ENCODE data around the gene FOXK1. TPM values are rescaled to one million over a fixed set of nuclear protein-coding genes. Genes with fewer than 3 reads are reported as not detected.

Gene FOXK1
- total and polyA plus RNA-seq, 2 experiments from 2014 or later: 2.3 to 12.7 TPM

GRCh38 chr7:4790078-4790465, 108.0 kb downstream of the FOXK1 start (continued):
- TF ChIP-seq ZNF462 (CRISPR knock-in tag; IDR thresholded peaks at IDR 0.05) (no peak), CREB1 (CRISPR knock-in tag; IDR thresholded peaks at IDR 0.05; ENCODE audit: low read depth) (no peak), EZH2phosphoT487 (IDR thresholded peaks at IDR 0.05; ENCODE audit: unreplicated experiment) (no peak), ZNF331 (CRISPR knock-in tag; IDR thresholded peaks at IDR 0.05; ENCODE audit: low read depth) (no peak)

- Histone ChIP-seq H3K4me1 (ENCODE audit: insufficient read depth) (peaks cover 6% of the 10 kb centered on the region), H3K27me3 (ENCODE audit: insufficient read depth) (no peaks in the 10 kb centered on the region), H4K20me1 (replicated peaks; ENCODE audit: insufficient read depth) (no peaks in the 10 kb centered on the region), H3K4me3 (no peak overlapping the region), H3K4me2 (no peak overlapping the region), H3F3A (replicated peaks; ENCODE audit: low read depth) (no peaks in the 10 kb centered on the region), H3K9me2 (ENCODE audit: insufficient read depth) (no peaks in the 10 kb centered on the region), H3K79me2 (replicated peaks; ENCODE audit: insufficient read depth) (no peaks in the 10 kb centered on the region), H3K27ac (ENCODE audit: low read depth) (no peak overlapping the region), H2AFZ (no peak overlapping the region), H3K36me3 (ENCODE audit: insufficient read depth) (no peaks in the 10 kb centered on the region; the same call in 1 of the 2 replicates)
- no peak overlapping the region for H3K4me3 Mint-ChIP-seq
- H3K36me3 Mint-ChIP-seq (ENCODE audit: low read depth): peaks cover 14% of the 10 kb centered on the region
- H3K4me1 Mint-ChIP-seq: peaks cover 13% of the 10 kb centered on the region
- DNase-seq (ENCODE audit: low spot score) (no peak), ATAC-seq (no peak)
- no peaks in the 10 kb centered on the region for H3K9me3 Mint-ChIP-seq
- no peak overlapping the region for H3K27ac Mint-ChIP-seq
- H3K27me3 Mint-ChIP-seq (ENCODE audit: insufficient read depth, low read depth, poor library complexity): peaks cover 11% of the 10 kb centered on the region
- no peak for TF ChIP-seq NANOG (IDR thresholded peaks at IDR 0.05; ENCODE audit: borderline replicate concordance)
- no peak for TF ChIP-seq EZH2phosphoT487 (IDR thresholded peaks at IDR 0.05; ENCODE audit: unreplicated experiment)
- no peak for TF ChIP-seq EZH2 (IDR thresholded peaks at IDR 0.05; ENCODE audit: low read depth, unreplicated experiment)
- TF ChIP-seq POLR2AphosphoS5 (IDR thresholded peaks at IDR 0.05; ENCODE audit: low read depth): no peak
- no peak for TF ChIP-seq ZNF331 (CRISPR knock-in tag; IDR thresholded peaks at IDR 0.05; ENCODE audit: low read depth)
- TF ChIP-seq, protein P1, sequence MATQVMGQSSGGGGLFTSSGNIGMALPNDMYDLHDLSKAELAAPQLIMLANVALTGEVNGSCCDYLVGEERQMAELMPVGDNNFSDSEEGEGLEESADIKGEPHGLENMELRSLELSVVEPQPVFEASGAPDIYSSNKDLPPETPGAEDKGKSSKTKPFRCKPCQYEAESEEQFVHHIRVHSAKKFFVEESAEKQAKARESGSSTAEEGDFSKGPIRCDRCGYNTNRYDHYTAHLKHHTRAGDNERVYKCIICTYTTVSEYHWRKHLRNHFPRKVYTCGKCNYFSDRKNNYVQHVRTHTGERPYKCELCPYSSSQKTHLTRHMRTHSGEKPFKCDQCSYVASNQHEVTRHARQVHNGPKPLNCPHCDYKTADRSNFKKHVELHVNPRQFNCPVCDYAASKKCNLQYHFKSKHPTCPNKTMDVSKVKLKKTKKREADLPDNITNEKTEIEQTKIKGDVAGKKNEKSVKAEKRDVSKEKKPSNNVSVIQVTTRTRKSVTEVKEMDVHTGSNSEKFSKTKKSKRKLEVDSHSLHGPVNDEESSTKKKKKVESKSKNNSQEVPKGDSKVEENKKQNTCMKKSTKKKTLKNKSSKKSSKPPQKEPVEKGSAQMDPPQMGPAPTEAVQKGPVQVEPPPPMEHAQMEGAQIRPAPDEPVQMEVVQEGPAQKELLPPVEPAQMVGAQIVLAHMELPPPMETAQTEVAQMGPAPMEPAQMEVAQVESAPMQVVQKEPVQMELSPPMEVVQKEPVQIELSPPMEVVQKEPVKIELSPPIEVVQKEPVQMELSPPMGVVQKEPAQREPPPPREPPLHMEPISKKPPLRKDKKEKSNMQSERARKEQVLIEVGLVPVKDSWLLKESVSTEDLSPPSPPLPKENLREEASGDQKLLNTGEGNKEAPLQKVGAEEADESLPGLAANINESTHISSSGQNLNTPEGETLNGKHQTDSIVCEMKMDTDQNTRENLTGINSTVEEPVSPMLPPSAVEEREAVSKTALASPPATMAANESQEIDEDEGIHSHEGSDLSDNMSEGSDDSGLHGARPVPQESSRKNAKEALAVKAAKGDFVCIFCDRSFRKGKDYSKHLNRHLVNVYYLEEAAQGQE (IDR thresholded peaks at IDR 0.05; ENCODE audit: unreplicated experiment): no peak
- TF ChIP-seq STAT1 (IDR thresholded peaks at IDR 0.05; ENCODE audit: unreplicated experiment): no peak
- TF ChIP-seq, protein P2, sequence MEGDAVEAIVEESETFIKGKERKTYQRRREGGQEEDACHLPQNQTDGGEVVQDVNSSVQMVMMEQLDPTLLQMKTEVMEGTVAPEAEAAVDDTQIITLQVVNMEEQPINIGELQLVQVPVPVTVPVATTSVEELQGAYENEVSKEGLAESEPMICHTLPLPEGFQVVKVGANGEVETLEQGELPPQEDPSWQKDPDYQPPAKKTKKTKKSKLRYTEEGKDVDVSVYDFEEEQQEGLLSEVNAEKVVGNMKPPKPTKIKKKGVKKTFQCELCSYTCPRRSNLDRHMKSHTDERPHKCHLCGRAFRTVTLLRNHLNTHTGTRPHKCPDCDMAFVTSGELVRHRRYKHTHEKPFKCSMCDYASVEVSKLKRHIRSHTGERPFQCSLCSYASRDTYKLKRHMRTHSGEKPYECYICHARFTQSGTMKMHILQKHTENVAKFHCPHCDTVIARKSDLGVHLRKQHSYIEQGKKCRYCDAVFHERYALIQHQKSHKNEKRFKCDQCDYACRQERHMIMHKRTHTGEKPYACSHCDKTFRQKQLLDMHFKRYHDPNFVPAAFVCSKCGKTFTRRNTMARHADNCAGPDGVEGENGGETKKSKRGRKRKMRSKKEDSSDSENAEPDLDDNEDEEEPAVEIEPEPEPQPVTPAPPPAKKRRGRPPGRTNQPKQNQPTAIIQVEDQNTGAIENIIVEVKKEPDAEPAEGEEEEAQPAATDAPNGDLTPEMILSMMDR (conservative IDR thresholded peaks at IDR 0.05; ENCODE audit: low read depth in 2 of 2): no peak
- no peak for TF ChIP-seq ZNF114 (CRISPR knock-in tag; IDR thresholded peaks at IDR 0.05)
- TF ChIP-seq JUNB (IDR thresholded peaks at IDR 0.05; ENCODE audit: unreplicated experiment): no peak
Measured at GRCh38 chr7:4790516-4790991, 108.5 kb downstream of the FOXK1 start.
